ENCODE measurements around the gene NDUFS6. TPM values are rescaled to one million over a fixed set of nuclear protein-coding genes. Genes with fewer than 3 reads are reported as not detected.
A peak's percentile ranks its signal among the peaks of the same experiment; 100 is the strongest.

NDUFS6 gene
- total RNA-seq, 1 donor from 2014 or later = 40.3 TPM

- Mint-ChIP-seq H3K4me1 (ENCODE audit: low read depth, unreplicated experiment) (no peaks in the 10 kb centered on the region), H3K27me3 (ENCODE audit: unreplicated experiment) (peaks cover 4% of the 10 kb centered on the region), H3K4me3 (ENCODE audit: unreplicated experiment) (no peak overlapping the region), H3K9me3 (ENCODE audit: unreplicated experiment) (peaks cover 4% of the 10 kb centered on the region), H3K27ac (ENCODE audit: unreplicated experiment) (no peak overlapping the region), H3K36me3 (ENCODE audit: unreplicated experiment) (peaks cover 15% of the 10 kb centered on the region)
- DNase-seq = no peak
- TF ChIP-seq CTCF (IDR thresholded peaks at IDR 0.05; ENCODE audit: partially characterized antibody, unreplicated experiment) = no peak
Measured at GRCh38 chr5:1823381-1824034, 22.3 kb downstream of the NDUFS6 start.

- H3K4me1 Mint-ChIP-seq (ENCODE audit: low read depth, unreplicated experiment) = no peaks in the 10 kb centered on the region
- peaks cover 9% of the 10 kb centered on the region for H3K36me3 Mint-ChIP-seq (ENCODE audit: unreplicated experiment)
- H3K9me3 Mint-ChIP-seq (ENCODE audit: unreplicated experiment) = peaks cover 4% of the 10 kb centered on the region
- no peak overlapping the region for H3K4me3 Mint-ChIP-seq (ENCODE audit: unreplicated experiment)
- no peak overlapping the region for H3K27ac Mint-ChIP-seq (ENCODE audit: unreplicated experiment)
- H3K27me3 Mint-ChIP-seq (ENCODE audit: unreplicated experiment) = peaks cover 4% of the 10 kb centered on the region
- TF ChIP-seq CTCF (IDR thresholded peaks at IDR 0.05; ENCODE audit: partially characterized antibody, unreplicated experiment) = no peak
- DNase-seq = no peak
Measured at GRCh38 chr5:1824109-1824821, 23.1 kb downstream of the NDUFS6 start.

GRCh38 chr5:1824903-1825841 is 24.0 kb downstream of the NDUFS6 start:
- H3K27me3 Mint-ChIP-seq (ENCODE audit: unreplicated experiment) = peaks cover 4% of the 10 kb centered on the region
- H3K4me1 Mint-ChIP-seq (ENCODE audit: low read depth, unreplicated experiment) = no peaks in the 10 kb centered on the region
- peaks cover 7% of the 10 kb centered on the region for H3K36me3 Mint-ChIP-seq (ENCODE audit: unreplicated experiment)
- no peak overlapping the region for H3K27ac Mint-ChIP-seq (ENCODE audit: unreplicated experiment)
- no peak overlapping the region for H3K4me3 Mint-ChIP-seq (ENCODE audit: unreplicated experiment)
- TF ChIP-seq CTCF (IDR thresholded peaks at IDR 0.05; ENCODE audit: partially characterized antibody, unreplicated experiment) = no peak
- DNase-seq = no peak
- H3K9me3 Mint-ChIP-seq (ENCODE audit: unreplicated experiment) = peaks cover 4% of the 10 kb centered on the region

- H3K27ac Mint-ChIP-seq (ENCODE audit: unreplicated experiment) = peak overlapping the region; percentile 6
- H3K9me3 Mint-ChIP-seq (ENCODE audit: unreplicated experiment) = peaks cover 4% of the 10 kb centered on the region
- peaks cover 7% of the 10 kb centered on the region for H3K36me3 Mint-ChIP-seq (ENCODE audit: unreplicated experiment)
- no peak overlapping the region for H3K4me3 Mint-ChIP-seq (ENCODE audit: unreplicated experiment)
- TF ChIP-seq CTCF (IDR thresholded peaks at IDR 0.05; ENCODE audit: partially characterized antibody, unreplicated experiment) = no peak
- no peak for DNase-seq
- peaks cover 5% of the 10 kb centered on the region for H3K4me1 Mint-ChIP-seq (ENCODE audit: low read depth, unreplicated experiment)
- H3K27me3 Mint-ChIP-seq (ENCODE audit: unreplicated experiment) = peaks cover 4% of the 10 kb centered on the region
Measured at GRCh38 chr5:1826235-1826980, 25.2 kb downstream of the NDUFS6 start.

All from glutamatergic neuron (in vitro differentiated cells).